ENCODE measurements around the gene SH2D6. TPM values are rescaled to one million over a fixed set of nuclear protein-coding genes. Genes with fewer than 3 reads are reported as not detected.

Gene SH2D6
- total RNA-seq, 1 donor from 2014 or later, result not detected

- TF ChIP-seq, protein P1, sequence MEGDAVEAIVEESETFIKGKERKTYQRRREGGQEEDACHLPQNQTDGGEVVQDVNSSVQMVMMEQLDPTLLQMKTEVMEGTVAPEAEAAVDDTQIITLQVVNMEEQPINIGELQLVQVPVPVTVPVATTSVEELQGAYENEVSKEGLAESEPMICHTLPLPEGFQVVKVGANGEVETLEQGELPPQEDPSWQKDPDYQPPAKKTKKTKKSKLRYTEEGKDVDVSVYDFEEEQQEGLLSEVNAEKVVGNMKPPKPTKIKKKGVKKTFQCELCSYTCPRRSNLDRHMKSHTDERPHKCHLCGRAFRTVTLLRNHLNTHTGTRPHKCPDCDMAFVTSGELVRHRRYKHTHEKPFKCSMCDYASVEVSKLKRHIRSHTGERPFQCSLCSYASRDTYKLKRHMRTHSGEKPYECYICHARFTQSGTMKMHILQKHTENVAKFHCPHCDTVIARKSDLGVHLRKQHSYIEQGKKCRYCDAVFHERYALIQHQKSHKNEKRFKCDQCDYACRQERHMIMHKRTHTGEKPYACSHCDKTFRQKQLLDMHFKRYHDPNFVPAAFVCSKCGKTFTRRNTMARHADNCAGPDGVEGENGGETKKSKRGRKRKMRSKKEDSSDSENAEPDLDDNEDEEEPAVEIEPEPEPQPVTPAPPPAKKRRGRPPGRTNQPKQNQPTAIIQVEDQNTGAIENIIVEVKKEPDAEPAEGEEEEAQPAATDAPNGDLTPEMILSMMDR (IDR thresholded peaks at IDR 0.05; ENCODE audit: insufficient read depth, low read length, poor library complexity, severe bottlenecking), result no peak
- Histone ChIP-seq H3K27me3 (ENCODE audit: control insufficient read depth, insufficient read depth, low read length) (no peaks in the 10 kb centered on the region), H3K36me3 (ENCODE audit: control insufficient read depth, insufficient read depth, low read length) (no peaks in the 10 kb centered on the region), H3K4me3 (ENCODE audit: low read depth, low read length) (no peak overlapping the region)
- no peak for DNase-seq (ENCODE audit: low read depth)
Observed at GRCh38 chr2:85434696-85435095, 16.2 kb downstream of the SH2D6 start.

GRCh38 chr2:85435220-85435958 lies 16.9 kb downstream of the SH2D6 start:
- Histone ChIP-seq H3K36me3 (ENCODE audit: control insufficient read depth, insufficient read depth, low read length) (no peaks in the 10 kb centered on the region), H3K4me3 (ENCODE audit: low read depth, low read length) (no peak overlapping the region), H3K27me3 (ENCODE audit: control insufficient read depth, insufficient read depth, low read length) (no peaks in the 10 kb centered on the region)
- TF ChIP-seq, protein P1 (IDR thresholded peaks at IDR 0.05; ENCODE audit: insufficient read depth, low read length, poor library complexity, severe bottlenecking), result no peak
- peak; percentile 49 for DNase-seq (ENCODE audit: low read depth)

- Histone ChIP-seq H3K36me3 (ENCODE audit: control insufficient read depth, insufficient read depth, low read length) (no peaks in the 10 kb centered on the region), H3K27me3 (ENCODE audit: control insufficient read depth, insufficient read depth, low read length) (no peaks in the 10 kb centered on the region), H3K4me3 (ENCODE audit: low read depth, low read length) (no peak overlapping the region)
- DNase-seq (ENCODE audit: low read depth), result no peak
- TF ChIP-seq, protein P1 (IDR thresholded peaks at IDR 0.05; ENCODE audit: insufficient read depth, low read length, poor library complexity, severe bottlenecking), result no peak
Observed at GRCh38 chr2:85435981-85436835, 17.7 kb downstream of the SH2D6 start.

DNA sequence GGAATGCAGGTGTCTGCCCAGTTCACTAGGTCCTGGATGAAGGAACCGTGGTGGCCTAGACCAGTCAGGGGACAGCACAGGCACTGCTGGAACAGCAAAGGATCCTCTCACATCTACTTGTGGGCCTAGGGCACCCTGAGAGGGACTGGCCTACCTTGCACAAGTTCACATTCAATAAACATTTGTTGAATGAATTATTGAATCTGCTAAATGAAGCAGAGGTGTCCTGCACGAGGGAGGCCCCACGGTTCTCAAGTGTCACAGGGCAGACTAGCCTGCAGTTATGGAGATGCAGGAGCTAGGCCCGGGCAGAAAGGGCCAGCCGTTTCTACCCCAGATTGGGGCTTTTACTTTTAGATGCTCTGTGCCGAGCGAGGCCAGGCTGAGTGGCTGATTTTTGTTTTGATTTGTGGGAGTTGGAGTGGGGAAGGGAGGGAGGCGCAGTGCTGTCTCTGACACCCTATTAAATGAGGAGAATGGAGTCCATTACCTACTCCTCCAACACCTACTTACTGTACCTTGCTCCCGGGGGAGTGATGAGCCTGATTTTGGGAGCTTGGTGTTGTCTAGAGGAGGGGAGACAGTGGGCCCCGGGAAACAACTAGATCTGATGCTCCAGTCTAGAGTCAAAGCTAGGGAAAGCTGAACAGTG lies 18.4 kb downstream of the SH2D6 start:
- Histone ChIP-seq H3K27me3 (ENCODE audit: control insufficient read depth, insufficient read depth, low read length) (no peaks in the 10 kb centered on the region), H3K36me3 (ENCODE audit: control insufficient read depth, insufficient read depth, low read length) (no peaks in the 10 kb centered on the region), H3K4me3 (ENCODE audit: low read depth, low read length) (no peak overlapping the region)
- TF ChIP-seq, protein P1 (IDR thresholded peaks at IDR 0.05; ENCODE audit: insufficient read depth, low read length, poor library complexity, severe bottlenecking), result no peak
- DNase-seq (ENCODE audit: low read depth), result no peak

DNA sequence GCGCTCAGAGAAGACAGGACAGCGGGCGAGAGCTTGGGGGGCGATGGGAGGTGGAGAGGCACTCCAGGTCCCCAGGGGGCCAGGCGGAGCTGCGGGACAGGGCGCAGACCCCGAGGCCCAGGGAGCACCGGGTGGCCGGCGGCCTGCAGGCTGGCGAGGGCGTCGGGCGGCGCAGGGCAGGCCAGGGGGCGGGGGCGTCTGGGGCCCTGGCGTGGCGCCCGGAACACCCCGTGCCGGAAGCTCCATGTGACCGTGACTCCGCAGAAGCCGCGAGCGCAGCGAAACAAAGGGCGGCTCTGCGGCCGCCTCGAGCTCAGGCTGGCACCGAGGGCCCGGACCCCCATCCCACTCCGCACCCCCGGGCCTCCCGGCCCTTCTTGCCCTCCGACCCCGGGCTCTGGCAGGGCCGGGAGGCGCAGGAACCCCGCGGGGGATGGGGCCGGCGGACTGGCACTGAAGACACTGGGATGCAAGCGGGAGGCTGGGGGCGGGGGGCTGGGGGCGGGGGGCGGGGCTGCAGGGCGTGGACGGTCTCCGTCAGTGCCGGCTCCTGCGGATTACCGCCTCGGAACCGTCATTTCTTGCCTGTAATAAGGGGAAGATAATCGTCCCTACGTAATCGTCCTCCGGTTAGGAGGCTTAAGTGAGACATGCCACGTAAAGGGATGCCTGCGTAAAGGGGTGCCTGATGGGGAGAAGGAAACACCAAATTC lies 19.1 kb downstream of the SH2D6 start:
- Histone ChIP-seq H3K27me3 (ENCODE audit: control insufficient read depth, insufficient read depth, low read length) (no peaks in the 10 kb centered on the region), H3K36me3 (ENCODE audit: control insufficient read depth, insufficient read depth, low read length) (no peaks in the 10 kb centered on the region), H3K4me3 (ENCODE audit: low read depth, low read length) (peak overlapping the region; percentile 6)
- TF ChIP-seq, protein P1 (IDR thresholded peaks at IDR 0.05; ENCODE audit: insufficient read depth, low read length, poor library complexity, severe bottlenecking), result no peak
- DNase-seq (ENCODE audit: low read depth), result no peak

Data from kidney epithelial cell (primary cell).